Stimulated activated CD8-positive, alpha-beta memory T cell treated with anti-CD3 and anti-CD28 coated beads, Interleukin-15, amount 100 ng/mL, for 24 hours (primary cell): Measurements from ENCODE around the gene F7.

Experiments
- DNase-seq: peaks from one replicate; pipeline ENCODE4 v3.0.0-alpha.2; 2020; ENCODE audit warnings: low read depth

The F7 gene

GRCh38 chr13:113086991-113087922 lies 18.3 kb upstream of the F7 start:
- no peak for DNase-seq

DNA sequence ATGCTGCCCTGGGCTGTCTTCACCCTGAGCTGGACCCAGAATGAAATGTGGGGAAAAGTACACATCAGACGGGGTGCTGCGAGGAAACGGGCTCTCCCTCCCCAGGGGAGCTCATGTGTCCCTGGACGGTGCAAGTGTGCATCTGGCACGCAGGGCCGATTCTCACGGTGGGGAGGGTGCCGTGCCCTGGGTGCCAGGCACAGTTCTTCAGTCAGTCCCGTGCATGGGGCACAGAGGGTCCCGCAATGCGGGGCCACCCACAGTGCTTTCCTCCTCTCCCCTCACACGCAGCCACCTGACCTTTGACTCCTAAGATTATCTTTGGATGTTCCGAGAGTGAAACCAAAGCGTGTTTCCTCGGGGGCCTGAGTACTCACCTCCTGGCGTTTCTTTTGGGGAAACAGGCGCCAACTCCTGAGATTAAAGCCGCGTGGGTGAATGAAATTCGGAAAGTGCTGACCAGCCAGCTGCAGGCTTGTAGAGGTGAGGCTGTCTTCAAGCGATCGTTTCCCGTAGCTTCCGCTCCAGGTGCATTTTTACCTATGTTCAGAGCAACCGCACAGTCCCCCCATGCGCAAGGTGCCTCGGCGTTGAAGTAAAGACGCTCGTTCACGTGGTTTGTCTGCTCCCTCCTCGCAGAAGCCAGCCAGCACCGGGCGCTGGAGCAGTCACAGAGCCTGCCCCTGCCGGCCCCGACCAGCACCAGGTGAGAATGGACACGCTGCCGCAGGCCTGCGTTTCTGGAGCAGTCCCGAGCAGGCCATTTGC lies 17.5 kb upstream of the F7 start:
- no peak for DNase-seq

DNA sequence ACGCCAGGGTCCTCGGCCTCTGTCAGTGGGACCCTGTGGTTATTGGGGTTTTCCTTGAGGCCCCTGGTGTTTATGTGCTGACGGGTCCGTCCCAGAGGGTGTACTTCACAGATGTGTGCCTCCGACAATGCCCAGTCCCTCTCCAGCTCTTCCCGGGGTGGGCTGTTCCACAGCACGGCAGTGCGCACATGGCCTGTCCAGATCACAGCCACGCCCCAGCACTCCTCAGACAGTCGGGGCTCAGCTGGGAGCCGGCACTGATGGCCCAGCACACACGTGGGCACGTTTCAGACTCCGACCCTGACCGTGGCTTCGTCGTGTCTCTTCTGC lies 16.9 kb upstream of the F7 start:
- no peak for DNase-seq

DNA sequence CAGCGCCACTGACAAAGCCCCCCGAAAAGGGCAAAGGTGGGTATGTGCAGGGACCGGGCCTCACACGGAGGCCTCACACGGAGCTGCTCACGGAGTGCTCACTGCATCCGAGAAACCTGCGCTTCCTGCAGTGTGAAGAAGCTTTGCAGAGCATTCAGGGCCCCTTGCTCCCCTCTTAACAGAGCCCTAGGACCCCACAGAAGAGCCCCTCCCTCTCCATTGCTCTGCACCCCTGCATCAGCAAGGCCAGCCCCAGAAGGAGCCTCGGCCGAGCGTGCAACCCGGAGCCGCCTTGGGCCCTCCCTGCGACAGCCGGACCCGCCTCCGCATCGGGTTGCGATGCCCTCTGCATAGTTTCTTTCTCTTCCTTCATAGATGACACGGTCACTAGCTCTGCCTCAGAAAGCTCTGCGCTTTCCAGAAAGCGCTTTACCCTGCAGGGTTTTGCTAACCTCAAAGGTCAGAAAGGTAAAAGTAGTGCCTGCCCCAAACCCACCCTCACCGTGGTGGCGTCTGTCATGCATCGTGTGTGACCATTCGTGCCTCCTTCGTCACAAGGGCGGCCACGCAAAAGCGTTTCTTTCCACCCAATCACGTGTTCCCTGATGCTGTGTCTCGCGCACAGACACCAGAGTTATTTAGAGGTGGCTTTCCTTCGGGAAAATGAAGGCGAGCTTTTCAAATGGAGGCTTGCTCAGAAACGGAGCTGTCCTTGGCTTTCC lies 15.7 kb upstream of the F7 start:
- no peak for DNase-seq

- DNase-seq: no peak
Observed at GRCh38 chr13:113090415-113090770, 15.2 kb upstream of the F7 start.

GRCh38 chr13:113090806-113091205 lies 14.8 kb upstream of the F7 start:
- DNase-seq: no peak

DNA sequence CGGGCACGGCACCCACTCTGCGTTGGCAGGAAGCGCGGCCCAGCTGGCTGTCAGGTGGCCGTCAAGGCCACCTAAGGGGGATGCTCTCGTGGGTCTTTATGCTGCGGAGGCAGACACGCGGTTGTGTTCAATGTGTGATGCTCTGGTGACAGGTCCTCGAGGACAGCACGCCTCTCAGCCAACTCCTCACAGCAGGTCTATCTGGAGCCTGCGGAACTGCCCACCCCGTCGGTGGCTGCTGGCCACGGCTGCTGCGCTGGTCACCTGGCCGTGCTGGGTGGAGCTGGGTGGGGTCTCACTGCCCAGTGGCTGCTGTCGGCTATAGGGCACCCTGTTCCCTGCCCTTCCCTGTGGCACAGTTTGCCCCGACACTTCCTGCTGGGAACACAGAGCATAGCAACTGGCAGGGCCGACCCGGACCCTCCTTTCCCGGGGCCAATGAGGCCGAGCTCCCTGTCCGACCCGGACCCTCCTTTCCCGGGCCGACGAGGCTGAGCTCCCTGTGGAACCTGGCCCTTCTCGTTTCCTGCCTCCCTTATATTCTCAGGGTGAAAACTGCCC lies 14.3 kb upstream of the F7 start:
- no peak for DNase-seq

DNA sequence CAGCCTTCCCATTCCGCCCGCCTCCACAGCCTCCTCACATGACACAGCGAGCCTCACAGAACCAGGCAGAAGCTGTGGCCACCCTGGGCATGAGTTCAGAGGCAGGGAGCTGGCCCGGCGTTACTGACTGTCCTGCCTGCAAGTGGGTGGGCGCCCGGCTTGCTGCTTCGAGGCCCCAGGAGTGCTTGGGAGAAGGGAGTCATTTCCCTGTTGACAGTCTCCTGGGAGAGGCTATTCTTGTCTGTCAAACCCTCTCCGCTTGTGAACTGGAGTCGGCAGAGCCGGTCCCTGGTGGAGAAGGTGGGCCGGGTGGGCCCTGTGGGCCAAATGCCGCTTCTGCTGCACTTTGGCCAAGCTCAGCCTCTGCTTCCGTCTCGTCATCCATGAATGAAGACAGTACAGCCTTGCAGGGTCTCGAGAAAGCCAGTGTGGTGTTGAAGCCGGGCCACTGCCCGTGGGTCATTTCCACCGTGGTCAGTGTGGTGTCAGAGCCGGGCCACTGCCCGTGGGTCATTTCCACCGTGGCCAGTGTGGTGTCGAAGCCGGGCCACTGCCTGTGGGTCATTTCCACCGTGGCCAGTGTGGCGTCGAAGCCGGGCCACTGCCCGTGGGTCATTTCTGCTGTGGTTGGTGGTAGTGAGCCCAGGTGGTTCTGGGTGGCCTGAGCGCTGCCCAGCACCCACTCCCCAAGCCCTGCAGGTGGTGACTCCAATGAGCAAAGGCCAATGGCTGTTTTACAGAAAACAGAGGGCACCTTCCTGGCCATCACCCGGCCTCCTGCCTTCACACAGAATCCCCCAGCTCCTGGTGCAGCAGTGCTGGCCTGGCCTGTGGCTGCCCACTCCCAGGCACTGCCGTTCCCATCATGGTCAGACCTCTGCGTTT lies 13.5 kb upstream of the F7 start:
- DNase-seq: no peak

DNA sequence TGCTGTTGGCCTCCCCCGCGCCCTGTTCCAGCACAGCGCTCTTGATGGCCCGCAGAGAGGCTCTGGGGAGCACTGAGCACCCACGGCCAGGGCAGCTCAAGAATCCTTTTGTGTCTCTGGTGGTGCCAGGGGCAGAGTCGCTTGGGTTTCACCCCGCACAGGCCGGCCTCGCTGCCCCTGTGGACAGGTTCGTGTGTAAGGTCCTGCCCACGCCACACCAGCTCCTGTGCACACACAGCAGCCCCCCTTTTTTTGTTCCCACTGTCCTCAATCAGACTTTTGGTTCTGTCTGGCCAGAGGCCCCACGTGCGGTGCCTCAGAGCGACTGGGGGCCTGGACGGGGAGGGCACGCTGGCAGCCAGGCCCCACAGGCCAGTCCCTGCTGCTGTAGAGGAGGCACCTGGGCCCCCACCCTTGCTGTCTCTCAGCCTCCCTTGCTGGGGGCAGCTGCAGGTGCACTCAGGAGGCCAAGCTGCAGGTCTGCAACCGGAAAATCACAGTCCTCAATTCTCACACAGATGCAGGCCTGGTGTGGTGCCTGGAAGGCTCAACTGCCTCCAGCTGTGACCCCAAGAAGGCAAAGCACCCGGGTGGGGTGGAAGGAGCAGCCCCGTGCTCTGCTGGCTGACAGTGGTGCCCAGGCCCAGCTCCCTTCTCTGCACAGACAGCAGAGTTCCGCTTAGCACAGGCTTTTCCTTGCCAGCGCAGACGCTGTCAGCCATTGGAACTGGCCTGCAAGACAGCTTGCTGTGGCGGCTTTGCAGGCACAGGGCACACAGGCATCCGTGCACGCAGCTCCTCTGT lies 12.6 kb upstream of the F7 start:
- DNase-seq: no peak

DNA sequence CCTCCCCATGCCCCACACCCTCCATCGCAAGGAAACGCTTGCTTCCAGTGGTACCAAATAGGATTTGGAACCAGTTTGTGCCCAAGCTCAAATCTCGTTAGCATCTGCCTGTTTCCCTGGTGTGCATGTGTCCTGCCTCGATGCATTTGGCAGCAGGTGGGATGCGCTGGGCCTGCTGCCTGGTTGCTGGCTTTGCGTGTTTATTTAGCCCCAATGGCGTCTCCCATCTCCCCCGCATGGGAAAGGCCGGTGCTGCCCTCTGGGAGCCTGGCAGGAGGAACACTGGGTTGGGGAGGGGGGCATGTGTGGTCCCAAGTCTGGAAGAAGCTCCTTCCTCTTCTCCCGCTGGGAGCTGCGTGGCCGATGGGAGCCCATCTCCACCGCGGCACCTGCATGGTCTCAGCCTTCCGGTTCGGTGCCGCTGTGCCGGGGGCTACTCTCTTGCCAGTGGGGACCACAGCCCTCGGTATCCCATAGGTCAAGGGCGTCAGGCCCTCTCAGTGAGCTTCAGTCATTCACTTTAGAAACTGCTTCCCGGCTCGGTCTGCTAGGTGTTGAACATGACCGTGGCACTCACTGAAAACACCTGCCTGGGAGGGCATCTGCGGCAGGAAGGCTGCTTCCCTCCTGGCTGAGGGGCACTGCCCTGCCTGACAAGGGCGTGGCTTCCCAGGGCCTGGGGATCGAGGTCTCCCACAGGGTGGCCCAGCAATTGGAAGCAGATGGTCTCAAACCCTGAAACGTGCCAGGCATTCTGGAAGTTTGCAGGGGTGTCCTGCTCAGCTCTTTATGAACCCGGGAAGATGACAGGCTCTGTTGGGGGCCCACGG lies 11.8 kb upstream of the F7 start:
- DNase-seq: no peak

DNA sequence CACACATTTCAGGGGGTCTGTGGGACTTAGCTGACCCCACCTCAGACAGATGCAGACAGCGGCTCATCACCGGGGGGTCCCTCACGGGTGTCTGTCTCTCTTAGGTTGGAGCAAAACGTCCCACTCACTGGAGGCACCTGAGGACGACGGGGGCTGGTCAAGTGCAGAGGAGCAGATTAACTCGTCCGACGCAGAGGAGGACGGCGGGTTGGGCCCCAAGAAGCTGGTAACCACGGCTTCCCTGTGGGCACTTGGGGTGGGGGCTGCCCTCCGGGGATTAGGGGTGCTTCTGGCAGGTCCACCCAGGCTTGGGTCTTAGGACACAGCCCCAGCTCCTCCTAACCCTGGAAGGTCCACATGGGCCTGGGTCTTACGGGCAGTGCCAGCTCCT lies 11.2 kb upstream of the F7 start:
- DNase-seq: no peak

DNA sequence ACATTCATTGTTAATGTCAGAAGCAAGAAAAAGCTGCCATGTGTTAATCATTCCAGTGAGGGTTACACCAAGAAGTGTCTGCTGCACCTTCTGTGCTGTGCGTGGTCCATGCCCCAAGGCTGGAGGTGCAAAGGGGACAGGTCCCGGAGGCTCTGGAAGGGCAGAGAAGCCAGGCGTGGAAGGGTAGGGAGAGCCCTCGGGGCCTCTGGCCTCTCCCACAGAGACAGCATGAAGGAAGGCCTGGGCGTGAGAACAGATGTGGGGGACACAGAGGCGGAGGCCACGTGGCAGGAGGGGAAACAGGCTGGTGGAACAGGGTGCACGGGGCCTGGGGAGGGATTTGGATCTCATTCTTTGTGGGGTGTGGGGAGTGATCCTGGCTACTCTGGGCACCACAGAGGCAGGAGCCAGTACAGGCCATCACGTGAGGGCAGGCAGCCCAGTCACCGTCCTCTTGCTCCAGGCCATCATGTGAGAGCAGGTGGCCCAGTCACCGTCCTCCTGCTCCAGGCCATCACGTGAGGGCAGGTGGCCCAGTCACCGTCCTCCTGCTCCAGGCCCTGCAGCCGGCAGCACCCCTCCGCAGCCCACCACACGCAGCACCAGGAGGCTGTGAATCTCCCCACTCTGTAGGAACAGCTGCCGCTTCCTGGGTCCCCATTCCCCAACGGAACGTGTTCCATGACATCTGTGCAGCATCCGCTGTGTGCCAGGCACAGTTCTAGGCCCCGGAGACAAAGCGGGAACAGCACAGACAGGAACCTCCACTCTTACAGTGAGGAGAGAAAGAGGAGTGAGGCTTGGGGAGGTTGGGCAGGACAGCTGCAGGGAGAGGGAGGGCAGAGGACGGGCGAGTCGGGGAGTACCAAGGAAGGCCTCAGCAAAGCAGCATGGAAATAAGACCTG lies 10.2 kb upstream of the F7 start:
- DNase-seq: no peak

- DNase-seq: no peak
Observed at GRCh38 chr13:113096052-113096744, 9.4 kb upstream of the F7 start.

- DNase-seq: no peak
Observed at GRCh38 chr13:113096745-113097305, 8.8 kb upstream of the F7 start.

- no peak for DNase-seq
Observed at GRCh38 chr13:113097651-113098050, 7.9 kb upstream of the F7 start.

DNA sequence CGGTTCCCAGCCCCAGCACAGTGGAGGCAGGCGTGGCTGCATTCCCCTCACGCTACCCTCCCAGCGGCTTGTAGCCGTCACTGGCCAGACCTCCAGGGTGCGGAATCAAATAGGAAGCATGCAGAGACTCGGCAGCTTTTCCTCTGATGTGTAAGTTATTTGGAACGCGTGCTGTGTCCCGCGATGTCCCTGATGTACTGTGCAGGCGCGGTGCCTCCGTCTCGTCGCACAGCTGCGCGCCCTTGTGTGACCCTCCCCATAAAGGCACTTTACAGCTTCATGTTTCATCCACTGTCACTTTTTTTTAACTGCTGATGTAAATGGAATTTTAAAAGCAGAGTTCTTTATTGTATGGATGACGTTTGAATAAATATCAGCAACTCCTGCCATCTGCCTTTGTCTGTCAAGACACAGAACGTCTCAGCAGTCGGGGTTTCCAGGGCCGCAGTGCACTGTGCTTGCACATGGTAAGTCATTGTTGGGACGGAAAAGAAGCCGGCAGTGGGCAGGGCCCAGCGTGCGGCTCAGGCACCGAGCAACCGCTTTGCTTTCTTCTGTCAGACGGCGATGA lies 7.3 kb upstream of the F7 start:
- DNase-seq: no peak

DNA sequence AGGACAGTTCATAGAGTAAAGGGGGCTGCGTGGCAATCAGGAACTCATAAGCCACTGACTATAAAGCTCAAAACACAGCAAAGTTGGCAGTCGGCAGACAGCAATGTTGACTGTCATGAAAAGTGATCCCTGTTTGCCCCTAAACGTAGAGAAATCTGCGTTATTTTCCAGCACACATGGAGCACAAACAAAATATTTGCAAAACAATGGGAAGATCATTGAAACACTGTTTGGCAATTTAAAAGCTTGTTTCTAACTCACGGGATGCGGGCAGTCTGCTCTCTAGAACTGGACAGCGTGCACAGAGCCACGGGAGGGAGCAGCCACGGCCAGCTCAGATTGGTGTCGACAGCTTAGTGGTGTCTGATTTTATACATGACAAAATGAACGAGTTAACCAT lies 6.4 kb upstream of the F7 start:
- DNase-seq: no peak
